K562 (cell line): Measurements from ENCODE around the gene NME4. TPM values are rescaled to one million over a fixed set of nuclear protein-coding genes. Genes with fewer than 3 reads are reported as not detected.

ENCODE experiments used
- CBX3 ChIP-seq, 2 experiments: IDR thresholded peaks; 1 replicate in 1 of 2; 2 replicates in 1 of 2; pipeline ENCODE4 v1.6.1; 2012; ENCODE audit warnings: inconsistent platforms in 2 of 2, low read length in 2 of 2, borderline replicate concordance in 1 of 2, control low read depth in 1 of 2
- CLOCK ChIP-seq: fragments of 250-450 bp; sonication (Bioruptor Pico); IDR thresholded peaks from 2 replicates; pipeline ENCODE4 v1.4.0; 2020; ENCODE audit warnings: mild to moderate bottlenecking, moderate library complexity, borderline replicate concordance
- EWSR1 ChIP-seq: fragments of 450-650 bp; IDR thresholded peaks from 2 replicates; pipeline ENCODE4 v1.6.1; 2018; ENCODE audit warnings: borderline replicate concordance, mild to moderate bottlenecking, low read depth, moderate library complexity; ENCODE audit not compliant: partially characterized antibody
- GATA2 ChIP-seq: sonication (generic); formaldehyde crosslinking; IDR thresholded peaks from 2 replicates; pipeline ENCODE4 v1.4.0; 2020; ENCODE audit warnings: mild to moderate bottlenecking, missing genetic modification reagents
- HINFP ChIP-seq: fragments of 450-650 bp; conservative IDR thresholded peaks from 2 replicates; pipeline ENCODE4 v1.6.1; 2016; ENCODE audit warnings: missing genetic modification characterization, low read depth, mild to moderate bottlenecking, control low read depth, missing compliant biosample characterization
- PCBP1 ChIP-seq: fragments of 200-400 bp; formaldehyde crosslinking; IDR thresholded peaks from 2 replicates; pipeline ENCODE4 v1.6.1; 2018; ENCODE audit warnings: mild to moderate bottlenecking, low read depth, low read length; ENCODE audit not compliant: poor library complexity, severe bottlenecking
- TCF15 ChIP-seq: fragments of 250-450 bp; sonication (Bioruptor Pico); IDR thresholded peaks from 2 replicates; pipeline ENCODE4 v1.8.0; 2022; ENCODE audit warnings: moderate library complexity, mild to moderate bottlenecking, inconsistent platforms
- ZNF444 ChIP-seq: fragments of 250-450 bp; sonication (Bioruptor Pico); IDR thresholded peaks from 2 replicates; pipeline ENCODE4 v1.4.0; 2020; ENCODE audit warnings: mild to moderate bottlenecking, moderate library complexity
- ZNF589 ChIP-seq: fragments of 200-800 bp; sonication (Bioruptor generic); IDR thresholded peaks from 2 replicates; pipeline ENCODE4 v1.6.1; 2016; ENCODE audit warnings: low read depth, missing genetic modification characterization, missing compliant biosample characterization
- polyA plus RNA-seq, 8 experiments: library from polyadenylated mRNA; depleted of rRNA in 4 of 8; stranded (reverse) in 5 of 8; unstranded in 3 of 8; fragments of >200 nt; fragmentation: Nextera tagmentation in 2 of 8; fragmentation: Illumina TruSeq in 1 of 8; extraction: Ambion mirVana in 2 of 8; extraction: Trizol in 1 of 8; gene quantifications; 2 replicates each; pipeline versions ENCODE4 v1.2.1 to v1.2.3, GENCODE V29; 2011 to 2014; ENCODE audit warnings: inconsistent platforms in 1 of 8, missing spikeins in 1 of 8
- total RNA-seq, 7 experiments: library from RNA; depleted of rRNA in 6 of 7; stranded (reverse); fragments of >200 nt in 6 of 7; fragmentation: Illumina TruSeq in 2 of 7; extraction: Trizol in 2 of 7; gene quantifications; 2 replicates each; pipeline versions ENCODE4 v1.2.1 to v1.2.3, GENCODE V29; 2011 to 2021; ENCODE audit warnings: low replicate concordance in 1 of 7

Gene NME4
- total and polyA plus RNA-seq, 9 of the 15 experiments (the other 6 are each of a cell fraction or from before 2014, with no cell fraction given) = 15.4 to 264 (median 139) TPM

GRCh38 chr16:411576-412265, 14.7 kb downstream of the NME4 start (continued):
- TF ChIP-seq CLOCK (CRISPR knock-in tag) (no peak), PCBP1 (peak; percentile 37), GATA2 (CRISPR knock-in tag) (no peak), CBX3 (IDR thresholded peaks at IDR 0.05; ENCODE audit: borderline replicate concordance in 1 of 2, low read length in 2 of 2) (no peak), ZNF589 (no peak), ZNF444 (no peak), TCF15 (CRISPR knock-in tag) (no peak), HINFP (tag) (no peak), EWSR1 (no peak)
